ENCODE data around the gene P2RY1. TPM values are rescaled to one million over a fixed set of nuclear protein-coding genes. Genes with fewer than 3 reads are reported as not detected.

P2RY1 gene
- total and polyA plus RNA-seq, 9 of the 15 experiments (the other 6 are each of a cell fraction or from before 2014, with no cell fraction given): 6.0 to 27.9 (median 18.4) TPM

DNA sequence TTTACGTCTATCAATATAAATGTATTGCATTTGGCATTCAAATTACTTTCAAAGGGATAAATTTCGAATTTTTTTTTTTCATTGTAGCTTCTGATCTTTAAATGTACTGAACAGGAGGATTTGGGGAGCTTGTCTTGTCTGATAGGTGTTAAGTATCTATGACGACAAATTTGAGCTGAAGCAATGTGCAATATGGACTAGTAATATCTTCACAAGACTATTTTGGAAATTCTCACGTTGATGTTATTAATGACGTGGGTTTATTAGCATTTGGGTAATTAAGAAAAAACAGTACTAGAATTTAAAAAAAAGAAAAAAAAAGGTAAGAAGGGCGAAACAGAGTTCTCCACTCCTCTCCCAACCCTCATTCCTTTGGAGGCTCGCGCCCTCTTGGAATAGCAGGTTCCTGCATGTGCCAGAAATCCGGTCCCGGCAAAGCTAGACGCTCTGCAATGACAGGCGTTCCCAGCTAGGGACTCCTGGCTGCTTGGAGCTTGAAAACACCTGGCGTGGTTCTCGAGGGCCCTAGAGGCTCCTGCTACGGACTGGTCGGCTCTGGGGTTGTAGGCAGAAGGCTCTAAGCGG, 648 bp upstream of the P2RY1 start (continued):
- 0 out of 2 replicates have a peak, but pooled peaks have one; percentile 3 for TF ChIP-seq KAT7 (CRISPR knock-in tag; IDR thresholded peaks at IDR 0.05; ENCODE audit: borderline replicate concordance)
- TF ChIP-seq ETV5 (CRISPR knock-in tag; IDR thresholded peaks at IDR 0.05; ENCODE audit: low read depth): no peak
- no peak for TF ChIP-seq RBM15 (IDR thresholded peaks at IDR 0.05; ENCODE audit: insufficient read depth, low read length)
- TF ChIP-seq HMBOX1 (IDR thresholded peaks at IDR 0.05): 0 out of 2 replicates have a peak, but pooled peaks have one; percentile 18
- peak; percentile 28; the same call in 1 of the 2 replicates for TF ChIP-seq DPF2 (IDR thresholded peaks at IDR 0.05)
- 0 out of 2 replicates have a peak, but pooled peaks have one; percentile 75 for TF ChIP-seq SREBF2 (CRISPR knock-in tag; IDR thresholded peaks at IDR 0.05)
- TF ChIP-seq ZNF134 (CRISPR knock-in tag; conservative IDR thresholded peaks at IDR 0.05): no peak
- no peak for TF ChIP-seq CXXC5 (CRISPR knock-in tag; IDR thresholded peaks at IDR 0.05)
- no peak for TF ChIP-seq HNRNPH1 (optimal IDR thresholded peaks at IDR 0.05; ENCODE audit: low read depth, low read length)
- no peak for TF ChIP-seq RBM22 (IDR thresholded peaks at IDR 0.05; ENCODE audit: low read depth, low read length, poor library complexity, severe bottlenecking)
- no peak for TF ChIP-seq ZNF586 (CRISPR knock-in tag; conservative IDR thresholded peaks at IDR 0.05)
- peak; percentile 59 for TF ChIP-seq PKNOX1 (IDR thresholded peaks at IDR 0.05)
- peak; percentile 5; the same call in 1 of the 2 replicates for TF ChIP-seq DEAF1 (CRISPR knock-in tag; IDR thresholded peaks at IDR 0.05)
- no peak for TF ChIP-seq NCOA2 (IDR thresholded peaks at IDR 0.05; ENCODE audit: partially characterized antibody in 2 of 2)
- 0 out of 4 replicates have a peak, but pooled peaks of 1 of the 2 experiments have one; percentile 35 for TF ChIP-seq MLLT1 (IDR thresholded peaks at IDR 0.05)
